Upper lobe of left lung (tissue), 6 donors: Measurements from ENCODE around the gene LAMA2. TPM values are rescaled to one million over a fixed set of nuclear protein-coding genes. Genes with fewer than 3 reads are reported as not detected.

Experiments used
- ATAC-seq, 2 donors: fragments of 200-7000 bp; cut with Tn5 transposase; one replicate each; pipeline ENCODE4 v1.9.1; 2022; ENCODE audit warnings: mild to moderate bottlenecking in 2 of 2, moderate library complexity in 2 of 2; ENCODE audit not compliant: low FRiP score in 2 of 2
- DNase-seq, 2 donors: peaks; one replicate each; pipeline ENCODE4 v3.0.0-alpha.2; 2019 to 2020
- H3K27ac ChIP-seq, 4 donors: fragments of 200-600 bp; sonication (generic); one replicate each; pipeline ENCODE4 v1.5.1; 2016 to 2019
- H3K27me3 ChIP-seq, 4 donors: fragments of 200-600 bp; sonication (generic); one replicate each; pipeline ENCODE4 v1.5.1; 2017 to 2019
- H3K36me3 ChIP-seq, 4 donors: fragments of 200-600 bp; sonication (generic); one replicate each; pipeline ENCODE4 v1.5.1; 2016 to 2019
- H3K4me1 ChIP-seq, 4 donors: fragments of 200-600 bp; sonication (generic); one replicate each; pipeline ENCODE4 v1.5.1; 2018 to 2019
- H3K4me3 ChIP-seq, 4 donors: fragments of 200-600 bp; sonication (generic); one replicate each; pipeline ENCODE4 v1.5.1; 2017 to 2019; ENCODE audit warnings: mild to moderate bottlenecking in 2 of 4, moderate library complexity in 1 of 4
- H3K9me3 ChIP-seq, 4 donors: fragments of 200-600 bp; sonication (generic); one replicate each; pipeline ENCODE4 v1.5.1; 2018 to 2019
- EP300 ChIP-seq, 4 donors: sonication (generic); formaldehyde crosslinking; IDR thresholded peaks; one replicate each; pipeline ENCODE4 v1.5.1; 2017; ENCODE audit warnings: antibody characterized with exemption in 4 of 4, control low read depth in 2 of 4
- POLR2A ChIP-seq, 4 donors: fragments of 450-650 bp; IDR thresholded peaks; one replicate each; pipeline ENCODE4 v1.5.1; 2016 to 2017; ENCODE audit warnings: antibody characterized with exemption in 4 of 4, mild to moderate bottlenecking in 2 of 4
- POLR2AphosphoS5 ChIP-seq, 2 donors: sonication (generic); formaldehyde crosslinking; IDR thresholded peaks; one replicate each; pipeline ENCODE4 v1.5.1; 2017; ENCODE audit warnings: antibody characterized with exemption in 2 of 2
- WGBS, 2 donors: methylation state at CpG; one replicate each; pipeline ENCODE4 v1.1.5; 2017 to 2018; 5-methylcytosine and 5-hydroxymethylcytosine counted together
- total RNA-seq, 6 donors: library from RNA; depleted of rRNA in 4 of 6; stranded (reverse); fragments of >200 nt in 4 of 6; gene quantifications; one replicate each; pipeline versions ENCODE4 v1.1.0 to v1.2.1, GENCODE V29; 2016 to 2021
- TF ChIP-seq, protein P1 (sequence below), 6 experiments: fragments of 450-650 bp in 4 of 6; fragments of 200-600 bp in 2 of 6; sonication (generic) in 2 of 6; IDR thresholded peaks; one replicate each; pipeline ENCODE4 v1.5.1; 2016 to 2019; ENCODE audit warnings: antibody characterized with exemption in 6 of 6
- donor health status: DM: no; HTN: no; CAD: no; lungs with moderate emphysema.
- donor health status: DM: no; HTN: yes; CAD: no; lungs with severe emphysema.

Gene LAMA2
- total RNA-seq, 6 donors from 2014 or later: 41.9 to 82.8 (median 62.4) TPM

DNA sequence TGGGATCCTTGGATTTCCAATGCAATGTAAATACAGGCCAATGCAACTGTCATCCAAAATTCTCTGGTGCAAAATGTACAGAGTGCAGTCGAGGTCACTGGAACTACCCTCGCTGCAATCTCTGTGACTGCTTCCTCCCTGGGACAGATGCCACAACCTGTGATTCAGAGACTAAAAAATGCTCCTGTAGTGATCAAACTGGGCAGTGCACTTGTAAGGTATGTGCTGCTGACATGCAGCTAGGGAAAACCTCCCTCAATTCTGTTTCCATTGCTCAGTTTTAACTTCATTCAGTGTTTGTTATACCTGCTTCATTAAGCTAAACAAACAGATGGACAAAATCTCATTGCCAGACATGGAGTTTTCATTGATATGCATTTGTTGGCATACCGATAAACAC lies 429.9 kb downstream of the LAMA2 start:
- Histone ChIP-seq H3K27ac (no peak overlapping the region), H3K4me1 (no peaks in the 10 kb centered on the region), H3K9me3 (no peaks in the 10 kb centered on the region), H3K4me3 (no peak overlapping the region), H3K36me3 (peaks cover 0 to 3% (median 0%) of the 10 kb centered on the region in 4 donors), H3K27me3 (no peaks in the 10 kb centered on the region)
- no peak for DNase-seq
- TF ChIP-seq POLR2AphosphoS5 (IDR thresholded peaks at IDR 0.05) (no peak), POLR2A (IDR thresholded peaks at IDR 0.05) (no peak), EP300 (IDR thresholded peaks at IDR 0.05) (no peak)
- TF ChIP-seq, protein P1, sequence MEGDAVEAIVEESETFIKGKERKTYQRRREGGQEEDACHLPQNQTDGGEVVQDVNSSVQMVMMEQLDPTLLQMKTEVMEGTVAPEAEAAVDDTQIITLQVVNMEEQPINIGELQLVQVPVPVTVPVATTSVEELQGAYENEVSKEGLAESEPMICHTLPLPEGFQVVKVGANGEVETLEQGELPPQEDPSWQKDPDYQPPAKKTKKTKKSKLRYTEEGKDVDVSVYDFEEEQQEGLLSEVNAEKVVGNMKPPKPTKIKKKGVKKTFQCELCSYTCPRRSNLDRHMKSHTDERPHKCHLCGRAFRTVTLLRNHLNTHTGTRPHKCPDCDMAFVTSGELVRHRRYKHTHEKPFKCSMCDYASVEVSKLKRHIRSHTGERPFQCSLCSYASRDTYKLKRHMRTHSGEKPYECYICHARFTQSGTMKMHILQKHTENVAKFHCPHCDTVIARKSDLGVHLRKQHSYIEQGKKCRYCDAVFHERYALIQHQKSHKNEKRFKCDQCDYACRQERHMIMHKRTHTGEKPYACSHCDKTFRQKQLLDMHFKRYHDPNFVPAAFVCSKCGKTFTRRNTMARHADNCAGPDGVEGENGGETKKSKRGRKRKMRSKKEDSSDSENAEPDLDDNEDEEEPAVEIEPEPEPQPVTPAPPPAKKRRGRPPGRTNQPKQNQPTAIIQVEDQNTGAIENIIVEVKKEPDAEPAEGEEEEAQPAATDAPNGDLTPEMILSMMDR (IDR thresholded peaks at IDR 0.05): no peak
- ATAC-seq: no peak
- 56 to 63% methylated on average over 3 of the region's 3 CpGs for WGBS, 2 donors

DNA sequence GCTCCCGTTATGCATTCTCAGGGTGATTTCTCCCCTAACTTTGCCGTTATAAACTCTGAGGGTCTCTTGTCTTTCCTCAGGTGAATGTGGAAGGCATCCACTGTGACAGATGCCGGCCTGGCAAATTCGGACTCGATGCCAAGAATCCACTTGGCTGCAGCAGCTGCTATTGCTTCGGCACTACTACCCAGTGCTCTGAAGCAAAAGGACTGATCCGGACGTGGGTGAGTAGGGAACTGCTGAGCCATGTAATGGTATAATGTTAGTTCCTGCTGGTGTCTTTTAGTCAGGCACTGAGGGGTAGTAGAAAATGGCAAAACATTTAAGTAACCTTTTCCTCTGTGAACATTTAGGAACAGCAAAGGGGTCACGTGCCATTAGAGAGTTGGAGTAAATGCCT lies 431.6 kb downstream of the LAMA2 start:
- Histone ChIP-seq H3K27ac (no peak overlapping the region), H3K27me3 (no peaks in the 10 kb centered on the region), H3K4me3 (no peak overlapping the region), H3K4me1 (no peaks in the 10 kb centered on the region), H3K36me3 (peaks cover 0 to 3% (median 0%) of the 10 kb centered on the region in 4 donors), H3K9me3 (no peaks in the 10 kb centered on the region)
- WGBS, 2 donors: 93 to 94% methylated on average over 7 to 9 of the region's 9 CpGs
- TF ChIP-seq POLR2AphosphoS5 (IDR thresholded peaks at IDR 0.05): no peak
- TF ChIP-seq POLR2A (IDR thresholded peaks at IDR 0.05): no peak
- TF ChIP-seq EP300 (IDR thresholded peaks at IDR 0.05): no peak
- TF ChIP-seq, protein P1 (IDR thresholded peaks at IDR 0.05): no peak
- DNase-seq (no peak), ATAC-seq (no peak)

DNA sequence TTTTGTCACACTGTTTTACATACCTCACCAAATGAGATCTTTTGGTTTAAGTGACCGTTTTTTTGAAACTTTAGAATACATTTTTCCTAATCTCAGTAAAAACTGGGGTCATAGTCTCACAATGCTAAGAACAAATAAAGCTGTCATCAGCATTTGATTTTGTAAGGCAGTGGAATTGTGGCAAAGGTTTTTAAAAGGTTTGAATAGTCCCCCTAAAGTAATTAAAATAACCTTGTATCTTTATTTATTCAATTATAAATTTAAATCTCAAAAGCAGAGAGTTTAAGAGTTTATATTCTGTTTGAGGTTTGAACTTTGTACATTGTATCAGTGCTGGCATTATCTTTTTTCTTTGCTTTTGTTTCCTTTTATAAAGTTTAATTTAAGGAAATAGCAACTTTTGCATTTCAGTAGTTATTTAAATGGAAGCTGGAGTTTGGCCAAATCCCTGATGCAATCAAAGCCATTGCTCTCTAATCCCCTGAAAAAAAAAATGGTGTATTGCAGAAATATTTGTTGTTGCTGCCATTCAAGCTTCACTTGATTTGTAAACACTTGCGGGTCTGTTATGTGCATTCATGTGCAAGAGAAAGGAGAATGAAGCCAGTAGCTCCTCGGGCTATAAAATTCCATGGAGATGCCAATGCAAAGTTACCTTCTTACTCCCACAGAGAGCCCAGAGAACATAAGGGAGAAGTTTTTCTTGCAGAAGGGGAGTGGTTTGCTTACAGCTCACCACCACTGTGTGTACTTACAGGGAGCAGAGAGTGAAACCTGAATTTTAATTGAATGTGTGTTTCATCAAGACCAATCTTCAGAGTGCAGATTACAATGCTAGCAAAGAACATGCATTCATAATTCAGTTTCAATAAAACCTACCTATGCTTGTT lies 435.2 kb downstream of the LAMA2 start:
- ATAC-seq: no peak
- DNase-seq: no peak
- Histone ChIP-seq H3K27ac (no peak overlapping the region), H3K27me3 (no peaks in the 10 kb centered on the region), H3K9me3 (no peaks in the 10 kb centered on the region), H3K4me3 (no peak overlapping the region), H3K36me3 (peaks cover 0 to 3% (median 0%) of the 10 kb centered on the region in 4 donors), H3K4me1 (no peaks in the 10 kb centered on the region)
- WGBS, 2 donors: 18 to 24% methylated on average over 3 of the region's 3 CpGs
- TF ChIP-seq POLR2AphosphoS5 (IDR thresholded peaks at IDR 0.05) (no peak), EP300 (IDR thresholded peaks at IDR 0.05) (no peak), POLR2A (IDR thresholded peaks at IDR 0.05) (no peak)
- TF ChIP-seq, protein P1 (IDR thresholded peaks at IDR 0.05): no peak

DNA sequence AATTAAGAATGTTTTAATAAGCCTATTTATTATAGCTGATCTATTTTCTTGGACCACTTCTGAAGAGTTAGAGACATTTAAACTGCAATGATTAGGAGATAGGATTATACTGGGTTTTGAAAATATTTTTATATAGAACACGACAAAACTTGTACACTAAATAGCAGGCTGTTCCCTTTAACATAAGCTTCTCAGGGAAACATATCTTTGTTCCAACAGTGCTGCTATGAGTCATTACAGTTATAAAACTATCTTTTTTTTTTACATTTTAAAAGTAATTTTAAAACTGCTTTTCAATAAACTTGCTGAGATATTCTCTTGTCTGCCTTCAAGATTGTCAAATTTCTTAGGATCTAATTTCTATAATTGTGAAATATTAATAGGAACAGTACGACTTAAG lies 438.0 kb downstream of the LAMA2 start:
- ATAC-seq (no peak), DNase-seq (no peak)
- no peaks in the 10 kb centered on the region for H3K27me3 ChIP-seq
- 84 to 91% methylated on average over 2 of the region's 2 CpGs for WGBS, 2 donors
- no peak overlapping the region for H3K4me3 ChIP-seq
- TF ChIP-seq POLR2AphosphoS5 (IDR thresholded peaks at IDR 0.05) (no peak), POLR2A (IDR thresholded peaks at IDR 0.05) (no peak), EP300 (IDR thresholded peaks at IDR 0.05) (no peak)
- TF ChIP-seq, protein P1 (IDR thresholded peaks at IDR 0.05): no peak
- H3K27ac ChIP-seq: no peak overlapping the region
- H3K36me3 ChIP-seq: no peaks in the 10 kb centered on the region
- H3K9me3 ChIP-seq: no peaks in the 10 kb centered on the region
- no peaks in the 10 kb centered on the region for H3K4me1 ChIP-seq
